Neural progenitor cell (in vitro differentiated cells): ENCODE results near the gene SPOCK1. TPM values are rescaled to one million over a fixed set of nuclear protein-coding genes. Genes with fewer than 3 reads are reported as not detected.

Experiments used
- DNase-seq: peaks from one replicate; pipeline ENCODE4 v3.0.0-alpha.2; 2016; ENCODE audit warnings: low spot score
- H2AFZ ChIP-seq: fragments of 200-600 bp; sonication (generic); replicated peaks from 2 replicates; pipeline ENCODE4 v1.6.1; 2016; ENCODE audit warnings: antibody characterized with exemption
- H3F3A ChIP-seq: fragments of 200-600 bp; sonication (generic); 2 replicates; pipeline ENCODE4 v1.6.1; 2016; ENCODE audit warnings: antibody characterized with exemption, low read depth
- H3K27ac ChIP-seq: fragments of 200-600 bp; sonication (generic); 2 replicates; pipeline ENCODE4 v1.5.1; 2016; ENCODE audit warnings: mild to moderate bottlenecking
- H3K27me3 ChIP-seq: fragments of 200-600 bp; sonication (generic); 2 replicates; pipeline ENCODE4 v1.6.1; 2016; ENCODE audit warnings: mild to moderate bottlenecking, moderate library complexity
- H3K36me3 ChIP-seq: fragments of 200-600 bp; sonication (generic); 2 replicates; pipeline ENCODE4 v1.5.1; 2016
- H3K4me1 ChIP-seq: fragments of 200-600 bp; sonication (generic); 2 replicates; pipeline ENCODE4 v1.6.1; 2016; ENCODE audit warnings: mixed run types
- H3K4me2 ChIP-seq: fragments of 200-600 bp; sonication (generic); 2 replicates; pipeline ENCODE4 v1.6.1; 2016
- H3K4me3 ChIP-seq: fragments of 200-600 bp; sonication (generic); 2 replicates; pipeline ENCODE4 v1.5.1; 2016
- H3K79me2 ChIP-seq: fragments of 200-600 bp; sonication (generic); 2 replicates; pipeline ENCODE4 v1.6.1; 2016; ENCODE audit warnings: low read depth
- H3K9ac ChIP-seq: fragments of 200-600 bp; sonication (generic); 2 replicates; pipeline ENCODE4 v1.6.1; 2016
- H3K9me3 ChIP-seq: fragments of 200-600 bp; sonication (generic); 2 replicates; pipeline ENCODE4 v1.5.1; 2016; ENCODE audit warnings: low read depth
- H4K20me1 ChIP-seq: fragments of 200-600 bp; sonication (generic); 2 replicates; pipeline ENCODE4 v1.6.1; 2016; ENCODE audit warnings: low read depth
- H3K27ac Mint-ChIP-seq: 3 replicates; pipeline ENCODE4 v1.8.0; 2021; ENCODE audit warnings: mixed read lengths
- H3K27me3 Mint-ChIP-seq: 2 replicates; pipeline ENCODE4 v1.8.0; 2022; ENCODE audit warnings: low read depth, mild to moderate bottlenecking, inconsistent platforms, moderate library complexity, mixed read lengths; ENCODE audit not compliant: insufficient read depth
- H3K36me3 Mint-ChIP-seq: 3 replicates; pipeline ENCODE4 v1.8.0; 2021; ENCODE audit warnings: mixed read lengths
- H3K4me1 Mint-ChIP-seq: 3 replicates; pipeline ENCODE4 v1.8.0; 2021; ENCODE audit warnings: mixed read lengths
- H3K4me3 Mint-ChIP-seq: 3 replicates; pipeline ENCODE4 v1.8.0; 2021; ENCODE audit warnings: mild to moderate bottlenecking, moderate library complexity, mixed read lengths
- H3K9me3 Mint-ChIP-seq: 3 replicates; pipeline ENCODE4 v1.8.0; 2020; ENCODE audit warnings: mixed read lengths
- EZH2 ChIP-seq: fragments of 200-600 bp; sonication (generic); IDR thresholded peaks from 2 replicates; pipeline ENCODE4 v1.6.1; 2017; ENCODE audit warnings: antibody characterized with exemption, mild to moderate bottlenecking, moderate library complexity
- EZH2phosphoT487 ChIP-seq: fragments of 200-600 bp; sonication (generic); IDR thresholded peaks from 2 replicates; pipeline ENCODE4 v1.6.1; 2017; ENCODE audit warnings: antibody characterized with exemption
- total RNA-seq: library from RNA; depleted of rRNA; stranded (reverse); fragments of >200 nt; gene quantifications from 2 replicates; pipeline ENCODE4 v1.2.3, GENCODE V29; 2015; ENCODE audit warnings: low replicate concordance
- TF ChIP-seq, protein P1 (sequence below): fragments of 200-600 bp; sonication (generic); IDR thresholded peaks from 2 replicates; pipeline ENCODE4 v1.5.1; 2017; ENCODE audit warnings: antibody characterized with exemption, mild to moderate bottlenecking

Gene SPOCK1
- total RNA-seq, 1 donor from 2014 or later, result 6.9 TPM

DNA sequence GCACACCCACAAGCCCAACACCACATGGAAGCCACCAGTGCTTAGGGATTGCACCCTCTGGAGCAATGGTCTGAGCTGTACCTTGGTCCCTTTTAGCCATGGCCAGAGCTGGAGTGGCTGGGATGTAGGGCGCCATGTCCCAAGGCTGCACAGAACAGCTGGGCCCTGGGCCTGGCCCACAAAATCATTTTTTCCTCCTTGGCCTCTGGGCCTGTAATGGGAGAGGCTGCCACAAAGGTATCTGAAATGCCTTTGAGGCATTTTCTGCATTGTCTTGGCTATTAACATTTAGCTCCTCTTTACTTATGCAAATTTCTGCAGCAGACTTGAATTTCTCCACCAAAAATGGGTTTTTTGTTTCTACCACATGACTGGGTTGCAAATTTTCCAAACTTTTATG, 117.6 kb downstream of the SPOCK1 start:
- Mint-ChIP-seq H3K27ac (no peak overlapping the region), H3K36me3 (peaks cover 4% of the 10 kb centered on the region), H3K9me3 (peaks cover 34% of the 10 kb centered on the region), H3K4me1 (peaks cover 5% of the 10 kb centered on the region), H3K27me3 (peaks cover 2% of the 10 kb centered on the region), H3K4me3 (no peak overlapping the region)
- Histone ChIP-seq H3K4me2 (no peak overlapping the region), H3F3A (no peaks in the 10 kb centered on the region), H3K4me1 (no peaks in the 10 kb centered on the region), H3K4me3 (no peak overlapping the region), H3K27ac (no peak overlapping the region), H3K27me3 (no peaks in the 10 kb centered on the region), H3K79me2 (no peaks in the 10 kb centered on the region), H3K9me3 (peaks cover 6% of the 10 kb centered on the region), H2AFZ (no peak overlapping the region), H4K20me1 (no peaks in the 10 kb centered on the region), H3K36me3 (no peaks in the 10 kb centered on the region), H3K9ac (no peak overlapping the region)
- DNase-seq, result no peak
- TF ChIP-seq EZH2 (no peak), EZH2phosphoT487 (no peak)
- TF ChIP-seq, protein P1, sequence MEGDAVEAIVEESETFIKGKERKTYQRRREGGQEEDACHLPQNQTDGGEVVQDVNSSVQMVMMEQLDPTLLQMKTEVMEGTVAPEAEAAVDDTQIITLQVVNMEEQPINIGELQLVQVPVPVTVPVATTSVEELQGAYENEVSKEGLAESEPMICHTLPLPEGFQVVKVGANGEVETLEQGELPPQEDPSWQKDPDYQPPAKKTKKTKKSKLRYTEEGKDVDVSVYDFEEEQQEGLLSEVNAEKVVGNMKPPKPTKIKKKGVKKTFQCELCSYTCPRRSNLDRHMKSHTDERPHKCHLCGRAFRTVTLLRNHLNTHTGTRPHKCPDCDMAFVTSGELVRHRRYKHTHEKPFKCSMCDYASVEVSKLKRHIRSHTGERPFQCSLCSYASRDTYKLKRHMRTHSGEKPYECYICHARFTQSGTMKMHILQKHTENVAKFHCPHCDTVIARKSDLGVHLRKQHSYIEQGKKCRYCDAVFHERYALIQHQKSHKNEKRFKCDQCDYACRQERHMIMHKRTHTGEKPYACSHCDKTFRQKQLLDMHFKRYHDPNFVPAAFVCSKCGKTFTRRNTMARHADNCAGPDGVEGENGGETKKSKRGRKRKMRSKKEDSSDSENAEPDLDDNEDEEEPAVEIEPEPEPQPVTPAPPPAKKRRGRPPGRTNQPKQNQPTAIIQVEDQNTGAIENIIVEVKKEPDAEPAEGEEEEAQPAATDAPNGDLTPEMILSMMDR, result no peak

GRCh38 chr5:137379555-137380286, 119.4 kb downstream of the SPOCK1 start:
- H3K9ac ChIP-seq, result no peak overlapping the region
- H3K36me3 ChIP-seq, result no peaks in the 10 kb centered on the region
- Mint-ChIP-seq H3K4me3 (no peak overlapping the region), H3K27ac (no peak overlapping the region), H3K4me1 (peaks cover 21% of the 10 kb centered on the region), H3K9me3 (peaks cover 34% of the 10 kb centered on the region), H3K27me3 (peaks cover 4% of the 10 kb centered on the region), H3K36me3 (peaks cover 4% of the 10 kb centered on the region)
- H3F3A ChIP-seq, result no peaks in the 10 kb centered on the region
- no peak overlapping the region for H3K4me3 ChIP-seq
- H2AFZ ChIP-seq, result no peak overlapping the region
- peaks cover 6% of the 10 kb centered on the region for H3K9me3 ChIP-seq
- no peaks in the 10 kb centered on the region for H3K27me3 ChIP-seq
- H3K79me2 ChIP-seq, result no peaks in the 10 kb centered on the region
- TF ChIP-seq EZH2, result no peak
- no peak for TF ChIP-seq EZH2phosphoT487
- TF ChIP-seq, protein P1, result no peak
- no peak overlapping the region for H3K27ac ChIP-seq
- H4K20me1 ChIP-seq, result no peaks in the 10 kb centered on the region
- DNase-seq, result no peak
- no peak overlapping the region for H3K4me2 ChIP-seq
- H3K4me1 ChIP-seq, result peaks cover 4% of the 10 kb centered on the region

DNA sequence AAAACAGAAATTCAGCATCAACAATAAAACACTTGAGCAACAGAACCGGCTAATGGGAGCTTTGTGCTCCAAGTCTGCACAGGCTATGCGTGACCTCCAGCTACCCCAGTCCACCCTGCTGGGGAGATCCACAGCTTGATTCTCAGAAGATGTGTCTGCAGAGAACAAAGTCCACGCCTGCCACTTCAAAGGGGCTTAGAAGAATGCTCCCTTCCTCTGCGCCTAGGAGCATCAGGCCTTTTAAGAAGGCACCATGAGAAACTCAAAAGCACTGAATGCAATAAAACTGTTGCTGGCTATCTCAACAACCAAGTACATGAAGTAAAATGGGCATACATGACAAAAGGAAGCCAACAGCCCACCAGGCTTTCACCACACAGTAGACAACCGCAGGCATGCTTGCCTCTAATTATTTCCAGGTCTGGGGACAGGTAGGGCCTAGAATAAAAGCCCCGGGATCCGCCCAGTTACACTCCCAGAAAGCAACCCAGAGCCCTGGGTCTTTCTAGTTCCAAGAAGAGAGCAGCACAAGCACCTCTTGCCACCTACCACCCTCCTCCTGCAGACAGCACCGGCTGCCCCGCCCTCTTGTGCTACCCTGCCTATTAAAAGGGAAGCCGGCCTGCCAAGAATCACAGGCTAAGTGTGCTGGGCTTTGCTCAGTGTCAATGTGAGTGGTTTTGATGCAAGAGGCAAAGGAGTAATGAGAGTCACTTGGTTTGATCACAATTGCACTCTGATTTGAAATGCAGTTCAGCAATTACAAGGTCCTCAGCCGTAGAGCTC, 123.2 kb downstream of the SPOCK1 start:
- no peak overlapping the region for H3K4me3 Mint-ChIP-seq
- Histone ChIP-seq H3K27me3 (no peaks in the 10 kb centered on the region), H3K9ac (no peak overlapping the region), H3K4me1 (peaks cover 4% of the 10 kb centered on the region), H3F3A (no peaks in the 10 kb centered on the region), H4K20me1 (no peaks in the 10 kb centered on the region), H3K4me2 (no peak overlapping the region), H3K27ac (no peak overlapping the region), H3K36me3 (no peaks in the 10 kb centered on the region), H3K79me2 (no peaks in the 10 kb centered on the region), H3K9me3 (no peaks in the 10 kb centered on the region), H2AFZ (no peak overlapping the region), H3K4me3 (no peak overlapping the region)
- DNase-seq, result no peak
- TF ChIP-seq EZH2phosphoT487, result no peak
- TF ChIP-seq, protein P1, result no peak
- TF ChIP-seq EZH2, result no peak
- H3K9me3 Mint-ChIP-seq, result peaks cover 12% of the 10 kb centered on the region
- no peaks in the 10 kb centered on the region for H3K36me3 Mint-ChIP-seq
- peak overlapping the region; percentile 78 for H3K27ac Mint-ChIP-seq
- peaks cover 2% of the 10 kb centered on the region for H3K27me3 Mint-ChIP-seq
- peaks cover 33% of the 10 kb centered on the region for H3K4me1 Mint-ChIP-seq
